GM19324 (cell line): ENCODE data around the gene SEC22C.
"Not testable (repeated sequence)": the region's sequence is repeated elsewhere in the genome, so short reads cannot be mapped to it uniquely, and the experiment has no call there.

Experiments
- ATAC-seq: cut with Tn5 transposase; IDR thresholded peaks from one replicate; pipeline ENCODE4 v1.9.1; 2021; ENCODE audit warnings: mild to moderate bottlenecking, moderate library complexity; ENCODE audit not compliant: unreplicated experiment, low FRiP score

The SEC22C gene

DNA sequence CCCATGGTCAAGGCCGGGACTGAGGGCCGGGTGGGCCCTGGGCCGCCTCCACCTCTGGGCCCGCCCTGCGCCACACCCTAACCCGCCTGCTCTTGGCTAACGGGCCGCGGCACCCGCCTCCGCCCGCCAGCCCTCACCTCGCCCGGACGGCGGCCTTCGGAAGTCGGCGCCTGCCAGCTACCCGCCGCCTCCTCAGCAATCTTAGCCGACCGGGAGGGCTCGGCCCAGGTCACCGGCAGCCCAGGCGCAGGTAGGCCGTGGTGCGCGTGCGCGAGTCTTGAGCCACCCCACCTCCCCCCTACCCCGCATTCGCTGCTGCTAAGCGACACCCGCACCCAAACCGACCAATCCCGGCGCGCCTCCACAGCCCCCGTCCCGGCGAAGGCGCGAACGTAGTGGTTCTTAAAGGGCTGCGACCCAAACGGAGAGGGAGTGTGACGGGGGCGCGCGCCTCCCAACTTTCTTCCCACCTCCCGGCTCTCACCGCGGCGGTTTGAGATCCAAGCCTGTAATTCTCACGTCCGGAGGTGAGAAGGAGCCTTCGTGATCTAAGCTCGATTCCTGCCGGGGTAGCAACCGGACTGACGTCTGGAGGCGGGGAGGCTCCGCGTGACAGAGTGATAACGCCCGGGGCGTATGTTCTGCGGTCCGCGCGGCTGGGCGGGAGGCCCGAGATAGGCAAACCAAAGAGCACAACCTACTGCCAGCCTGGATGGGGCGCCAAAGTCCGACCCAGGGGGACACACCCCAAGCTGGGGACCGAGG lies at the start of gene SEC22C:
Gene SEC22C, minus strand, starts transcription at position 259 of the 765 bp plus-strand sequence. CDS start 12,921 bp downstream, outside the sequence.
- ATAC-seq, result peak; percentile 94

DNA sequence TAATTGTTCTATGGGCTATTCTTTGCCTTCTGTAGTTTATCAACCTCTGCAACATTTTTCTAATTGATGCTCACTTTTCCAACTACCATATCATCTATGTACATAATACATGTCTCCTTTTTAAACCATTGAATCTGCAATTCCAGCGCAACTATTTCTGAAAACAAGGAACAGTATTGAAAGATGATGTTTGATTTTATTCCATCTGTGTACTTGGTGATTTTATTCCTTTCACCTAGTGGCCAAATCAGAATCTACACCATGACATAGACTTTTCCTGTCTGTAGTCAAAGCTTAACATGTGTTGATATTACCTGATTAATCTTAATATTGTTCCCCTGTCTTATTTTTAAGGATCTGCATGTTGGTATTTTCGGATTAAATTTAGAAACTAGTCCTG lies 31.7 kb upstream of the SEC22C start:
- ATAC-seq, result no peak

GRCh38 chr3:42612928-42613327 lies 31.2 kb upstream of the SEC22C start:
- ATAC-seq, result no peak

DNA sequence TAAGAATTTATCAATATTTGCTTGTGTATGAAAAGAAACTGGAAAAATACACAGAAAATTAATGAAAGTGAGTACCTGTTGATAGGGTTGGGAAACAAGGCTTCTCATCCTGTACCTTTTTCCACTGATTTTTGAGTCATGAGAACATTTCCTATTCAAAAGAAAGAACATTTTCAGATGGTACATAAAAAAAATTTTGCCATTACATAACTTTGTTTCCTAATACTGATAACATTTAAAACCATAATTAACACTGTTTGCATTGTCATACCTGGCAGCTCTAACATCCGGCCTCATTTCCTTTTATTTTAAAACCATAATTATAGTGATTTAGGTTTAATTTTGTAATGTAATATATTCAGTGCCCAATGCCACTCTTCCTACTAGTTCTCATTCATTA lies 30.4 kb upstream of the SEC22C start:
- no peak for ATAC-seq

DNA sequence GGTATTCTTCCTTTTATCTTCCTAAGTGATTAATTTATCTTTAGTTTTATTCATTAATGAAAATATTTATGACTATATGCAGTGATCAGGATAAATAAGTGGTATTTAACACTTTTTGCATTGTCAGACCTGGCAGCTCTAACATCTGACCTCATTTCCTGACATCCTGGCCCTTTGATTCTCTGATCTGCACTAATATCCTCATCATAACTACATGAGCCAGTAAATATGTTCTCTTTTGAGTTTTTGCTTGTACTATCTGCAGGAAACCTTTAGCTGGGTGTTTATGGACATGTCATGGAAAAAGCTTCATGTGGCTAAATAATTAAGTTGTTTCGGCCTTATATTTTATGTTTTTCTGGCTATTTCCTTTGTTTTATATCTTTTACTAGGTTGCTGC lies 29.2 kb upstream of the SEC22C start:
- ATAC-seq, result no peak

- no peak for ATAC-seq
Observed at GRCh38 chr3:42608581-42608980, 26.8 kb upstream of the SEC22C start.

DNA sequence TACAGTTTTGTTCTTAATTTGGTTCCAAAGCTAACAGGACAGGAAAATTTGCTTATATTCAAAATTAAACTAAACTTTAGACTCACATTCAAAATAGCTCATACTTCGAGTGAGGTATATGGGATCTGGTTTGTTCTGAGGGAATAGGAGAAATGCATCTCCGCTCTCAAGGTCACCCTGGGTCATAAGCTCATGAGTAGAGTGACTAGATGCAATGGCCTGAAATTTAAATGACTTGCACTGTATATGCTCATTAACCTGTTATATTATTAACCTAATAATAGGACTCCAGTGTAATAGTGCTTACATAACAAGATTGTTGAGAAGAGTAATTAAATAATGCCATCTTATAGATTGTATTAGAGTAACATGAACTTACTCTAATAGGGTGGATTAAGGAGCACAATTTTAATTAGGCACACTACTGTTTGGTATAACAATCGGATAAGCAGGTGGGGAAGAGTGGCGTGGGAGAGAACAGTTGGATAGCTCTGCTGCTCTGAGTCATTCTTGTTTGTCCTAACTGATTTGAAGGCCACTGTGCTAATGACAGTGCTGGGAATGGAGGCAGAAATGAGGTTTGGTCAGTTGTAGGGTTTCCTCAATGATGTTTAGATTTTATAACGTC lies 23.9 kb upstream of the SEC22C start:
- ATAC-seq, result no peak

DNA sequence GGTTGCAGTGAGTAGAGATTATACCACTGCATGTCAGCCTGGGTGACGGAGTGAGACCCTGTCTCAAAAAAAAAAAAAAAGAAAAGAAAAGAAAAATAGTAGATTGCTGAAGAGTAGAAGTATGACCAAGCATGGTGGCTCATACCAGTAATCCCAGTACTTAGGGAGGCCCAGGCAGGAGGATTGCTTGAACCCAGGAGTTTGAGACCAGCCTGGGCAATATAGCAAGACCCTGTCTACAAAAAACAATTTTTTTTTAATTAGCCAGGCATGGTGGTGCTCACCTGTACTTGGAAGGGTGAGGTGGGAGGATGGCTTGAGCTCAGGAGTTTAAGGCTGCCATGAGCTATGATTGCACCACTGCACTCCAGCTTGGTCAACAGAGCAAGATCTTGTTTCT lies 21.2 kb upstream of the SEC22C start:
- ATAC-seq, result no peak

DNA sequence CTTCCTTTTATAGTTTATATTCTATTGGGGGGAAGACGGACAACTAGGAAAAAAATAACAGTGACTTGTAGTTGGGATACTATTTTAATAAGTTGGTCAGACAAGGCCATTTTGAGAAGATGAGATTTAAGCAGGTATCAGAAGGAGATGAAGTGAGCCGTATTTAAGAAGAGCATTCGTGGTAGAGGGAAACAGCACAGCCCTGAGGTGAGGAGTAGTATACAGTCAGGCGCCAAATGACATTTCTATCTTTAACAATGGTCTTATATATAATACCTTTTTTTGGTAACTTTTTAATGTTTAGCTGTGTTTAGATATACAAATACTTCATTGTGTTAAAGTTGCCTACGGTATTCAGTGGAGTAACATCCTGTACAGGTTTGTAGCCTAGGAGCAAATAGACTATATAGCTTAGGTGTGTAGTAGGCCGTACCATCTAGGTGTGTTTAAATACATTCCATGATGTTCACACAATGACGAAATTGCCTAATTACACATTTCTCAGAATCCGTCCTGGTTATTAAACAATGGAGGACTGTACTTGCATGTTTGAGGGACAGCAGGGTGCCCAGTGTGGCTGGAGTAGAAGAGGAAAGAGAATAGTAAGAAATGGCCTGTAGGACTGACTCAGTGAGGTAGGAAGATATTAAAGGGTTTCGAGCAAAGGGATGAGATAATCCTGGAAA lies 20.3 kb upstream of the SEC22C start:
- no peak for ATAC-seq

GRCh38 chr3:42600958-42601675 lies 19.4 kb upstream of the SEC22C start:
- ATAC-seq, result peak; percentile 12

DNA sequence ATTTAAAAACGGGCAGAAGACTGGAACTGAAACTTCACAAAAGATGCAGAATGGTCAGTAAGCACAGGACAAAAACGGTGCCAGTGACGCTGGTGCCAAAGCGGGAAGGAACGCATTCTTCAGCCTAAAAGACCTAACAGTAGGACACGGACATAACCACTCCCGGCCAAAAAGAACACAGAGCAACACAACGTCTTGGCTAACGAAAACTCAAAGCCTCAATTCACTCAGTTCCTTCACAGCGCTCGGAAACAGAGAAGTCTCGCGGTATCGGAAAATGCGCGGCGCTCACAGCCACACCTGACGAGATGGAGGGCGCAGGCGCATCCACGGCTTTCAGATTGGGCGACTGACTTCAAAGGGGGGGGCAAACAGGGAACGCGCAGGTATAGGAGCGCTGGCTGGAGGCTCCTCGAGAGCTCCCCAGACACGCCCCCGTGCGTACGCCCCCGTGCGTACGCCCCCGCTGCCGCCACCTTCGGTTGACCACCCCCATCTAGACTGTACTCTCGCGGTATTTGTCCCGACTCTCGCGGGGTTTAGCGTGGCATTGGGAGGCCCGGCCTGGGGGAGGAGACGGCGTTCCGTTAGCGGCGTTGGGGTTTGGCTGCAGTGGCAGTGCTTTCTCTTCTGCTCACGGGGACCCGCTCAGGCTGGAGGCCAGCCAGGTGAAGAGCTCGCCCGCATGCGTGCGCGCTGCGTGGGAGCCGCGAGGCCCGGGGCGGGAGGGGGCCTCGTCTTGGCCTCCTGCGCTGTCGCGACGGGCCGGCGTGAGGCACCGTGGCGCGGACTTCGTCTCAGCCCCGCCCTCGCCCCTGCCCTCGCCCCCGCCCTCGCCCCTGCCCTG lies 18.6 kb upstream of the SEC22C start, which contains the start of gene NKTR:
Gene NKTR, plus strand, starts transcription at position 576 of the 847 bp plus-strand sequence. CDS start 321 bp downstream, outside the sequence.
- peak; percentile 93 for ATAC-seq

GRCh38 chr3:42597098-42597497 lies 15.3 kb upstream of the SEC22C start:
- ATAC-seq, result not testable (repeated sequence)

DNA sequence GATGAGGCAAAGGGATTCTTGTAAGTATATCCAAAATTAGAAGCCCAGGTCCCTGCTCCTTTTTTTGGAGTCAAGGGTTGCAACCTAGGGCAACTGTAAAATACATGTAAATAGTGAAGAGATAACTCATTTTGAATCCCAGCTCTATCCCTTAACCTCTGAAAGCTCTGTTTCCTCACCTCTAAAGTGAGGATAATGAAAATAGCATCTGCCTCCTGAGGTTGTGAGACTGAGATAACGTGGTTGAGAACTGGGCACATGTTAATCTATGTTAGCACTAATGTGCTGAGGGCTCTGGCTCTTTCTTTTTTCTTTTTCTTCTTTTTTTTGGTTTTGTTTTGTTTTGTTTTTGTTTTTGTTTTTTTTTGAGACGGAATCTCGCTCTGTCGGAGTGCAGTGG lies 13.9 kb upstream of the SEC22C start:
- no peak for ATAC-seq

- ATAC-seq, result no peak
Observed at GRCh38 chr3:42593635-42594034, 11.9 kb upstream of the SEC22C start.

GRCh38 chr3:42591811-42592210 lies 10.0 kb upstream of the SEC22C start:
- no peak for ATAC-seq

DNA sequence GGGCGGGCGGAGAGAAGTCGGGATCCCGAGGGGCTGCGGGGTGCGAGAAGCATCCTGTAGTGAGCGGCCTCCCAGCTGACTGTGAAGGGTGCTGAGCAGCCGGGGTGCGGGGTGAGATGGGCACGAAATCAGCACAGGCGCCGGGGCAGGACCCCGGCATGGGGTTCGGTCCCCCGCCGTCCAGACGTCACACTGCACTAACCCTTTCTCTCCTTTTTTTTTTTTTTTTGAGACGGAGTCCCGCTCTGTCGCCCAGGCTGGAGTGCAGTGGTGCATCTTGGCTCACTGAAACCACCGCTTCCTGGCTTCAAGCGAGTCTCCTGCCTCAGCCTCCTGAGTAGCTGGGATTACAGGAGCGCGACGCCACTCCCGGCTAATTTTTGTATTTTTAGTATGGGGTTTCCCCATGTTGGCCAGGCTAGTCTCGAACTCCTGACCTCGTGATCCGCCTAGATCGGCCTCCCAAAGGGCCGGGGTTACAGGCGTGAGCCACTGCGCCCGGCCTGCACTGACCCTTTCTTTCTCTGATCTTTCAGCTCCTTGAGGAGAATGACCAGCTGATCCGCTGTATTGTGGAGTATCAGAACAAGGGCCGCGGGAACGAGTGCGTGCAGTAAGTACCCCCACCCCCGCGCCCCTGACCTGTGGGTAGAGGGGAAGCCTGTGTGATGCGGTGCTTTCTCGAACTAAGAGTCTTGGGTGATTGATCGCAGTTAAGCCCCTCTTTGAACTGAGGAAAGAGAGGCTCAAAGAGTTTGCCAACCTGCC lies 9.4 kb upstream of the SEC22C start:
- ATAC-seq, result no peak

GRCh38 chr3:42589382-42590109 lies 7.8 kb upstream of the SEC22C start:
- ATAC-seq, result no peak

- no peak for ATAC-seq
Observed at GRCh38 chr3:42588625-42589024, 6.9 kb upstream of the SEC22C start.
